Measurements from ENCODE around the gene COL9A1.
"Not testable (repeated sequence)": the region's sequence is repeated elsewhere in the genome, so short reads cannot be mapped to it uniquely, and the experiment has no call there.

The COL9A1 gene

GRCh38 chr6:70303034-70303525 is at the start of gene COL9A1:
TSS of gene COL9A1 (minus strand) at chr6:70303084. CDS start at chr6:70302924, 160 bp downstream.
- DNase-seq = no peak

GRCh38 chr6:70351461-70351860 is 48.6 kb upstream of the COL9A1 start:
- no peak for DNase-seq

GRCh38 chr6:70345619-70346018 is 42.7 kb upstream of the COL9A1 start:
- no peak for DNase-seq

GRCh38 chr6:70343313-70343712 is 40.4 kb upstream of the COL9A1 start:
- DNase-seq = no peak

GRCh38 chr6:70339810-70340209 is 36.9 kb upstream of the COL9A1 start:
- not testable (repeated sequence) for DNase-seq

GRCh38 chr6:70338775-70339174 is 35.9 kb upstream of the COL9A1 start:
- DNase-seq = no peak

GRCh38 chr6:70337743-70338105 is 34.8 kb upstream of the COL9A1 start:
- DNase-seq = no peak

- DNase-seq = no peak
Observed at GRCh38 chr6:70336996-70337742, 34.3 kb upstream of the COL9A1 start.

GRCh38 chr6:70327036-70327435 is 24.2 kb upstream of the COL9A1 start:
- no peak for DNase-seq

- DNase-seq = no peak
Observed at GRCh38 chr6:70325009-70325408, 22.1 kb upstream of the COL9A1 start.

GRCh38 chr6:70317799-70318198 is 14.9 kb upstream of the COL9A1 start:
- DNase-seq = not testable (repeated sequence)

GRCh38 chr6:70315079-70315751 is 12.3 kb upstream of the COL9A1 start:
- DNase-seq = no peak

- DNase-seq = no peak
Observed at GRCh38 chr6:70314296-70314695, 11.4 kb upstream of the COL9A1 start.

GRCh38 chr6:70312165-70312745 is 9.4 kb upstream of the COL9A1 start:
- DNase-seq = no peak

- DNase-seq = peak; percentile 30
Observed at GRCh38 chr6:70310063-70310694, 7.3 kb upstream of the COL9A1 start.

- DNase-seq = no peak
Observed at GRCh38 chr6:70309243-70309642, 6.4 kb upstream of the COL9A1 start.

GRCh38 chr6:70308142-70308541 is 5.3 kb upstream of the COL9A1 start:
- DNase-seq = not testable (repeated sequence)

GRCh38 chr6:70307008-70307407 is 4.1 kb upstream of the COL9A1 start:
- DNase-seq = no peak

GRCh38 chr6:70304616-70305015 is 1.7 kb upstream of the COL9A1 start:
- DNase-seq = no peak

- no peak for DNase-seq
Observed at GRCh38 chr6:70299456-70299855, 3.4 kb downstream of the COL9A1 start.

GRCh38 chr6:70298068-70298467 is 4.8 kb downstream of the COL9A1 start:
- no peak for DNase-seq

- no peak for DNase-seq
Observed at GRCh38 chr6:70292193-70292592, 10.7 kb downstream of the COL9A1 start.

GRCh38 chr6:70289299-70289698 is 13.6 kb downstream of the COL9A1 start:
- DNase-seq = no peak

- DNase-seq = no peak
Observed at GRCh38 chr6:70286905-70287304, 16.0 kb downstream of the COL9A1 start.
